ENCODE measurements around the gene UBE2J2.

Gene UBE2J2

GRCh38 chr1:1272341-1273208, 1.1 kb downstream of the UBE2J2 start:
- DNase-seq = no peak
- no peak overlapping the region for H2AFZ ChIP-seq (ENCODE audit: low read depth, low read length)
- H3K36me3 ChIP-seq (ENCODE audit: control insufficient read depth in 1 of 2, insufficient read depth in 2 of 2, low read depth in 1 of 2, low read length in 2 of 2) = peaks cover 14 to 29% of the 10 kb centered on the region in 2 experiments
- H3K9ac ChIP-seq (ENCODE audit: low read length) = peak overlapping the region; percentile 95
- H3K14ac ChIP-seq (ENCODE audit: low read length in 2 of 2) = peak overlapping the region in 1 of 2 experiments; percentile 56
- peak overlapping the region; percentile 85 for H2BK5ac ChIP-seq (ENCODE audit: low read depth, low read length, poor library complexity, severe bottlenecking)
- H4K91ac ChIP-seq (ENCODE audit: low read length) = peak overlapping the region; percentile 92
- 58% methylated on average over 43 of the region's 43 CpGs for WGBS
- no peak overlapping the region for H2BK120ac ChIP-seq (ENCODE audit: low read depth, low read length)
- peak overlapping the region; percentile 89 for H3K4me2 ChIP-seq (ENCODE audit: low read length, poor library complexity, severe bottlenecking)
- H4K8ac ChIP-seq (ENCODE audit: low read length) = no peak overlapping the region
- peak overlapping the region; percentile 94 to 95 for H3K18ac ChIP-seq (ENCODE audit: low read depth in 1 of 2, low read length in 2 of 2)
- peaks cover 56% of the 10 kb centered on the region for H3K4me1 ChIP-seq (ENCODE audit: control insufficient read depth, insufficient read depth, low read depth, low read length)
- peak overlapping the region; percentile 2 for H3K27ac ChIP-seq (ENCODE audit: low read length, poor library complexity, severe bottlenecking)
- H3K27me3 ChIP-seq (ENCODE audit: control insufficient read depth in 1 of 2, insufficient read depth in 1 of 2, low read length in 2 of 2) = no peaks in the 10 kb centered on the region
- H3K4ac ChIP-seq (ENCODE audit: low read depth in 1 of 2, low read length in 2 of 2) = peak overlapping the region; percentile 81 to 90
- peaks cover 12% of the 10 kb centered on the region for H3K79me1 ChIP-seq (replicated peaks; ENCODE audit: low read length, poor library complexity, severe bottlenecking)
- no peaks in the 10 kb centered on the region for H3K9me3 ChIP-seq (ENCODE audit: control insufficient read depth, low read length)
- H2AK5ac ChIP-seq (ENCODE audit: low read length, severe bottlenecking) = peak overlapping the region; percentile 50
- no peak overlapping the region for H2BK15ac ChIP-seq (ENCODE audit: low read depth, poor library complexity, severe bottlenecking)
- peak overlapping the region; percentile 97 to 99 for H3K4me3 ChIP-seq (ENCODE audit: insufficient read depth in 1 of 2, low read depth in 1 of 2, low read length in 2 of 2)
- peak overlapping the region in 1 of 2 experiments; percentile 91 for H3K23ac ChIP-seq (ENCODE audit: low read length in 2 of 2)
- H2BK12ac ChIP-seq (ENCODE audit: low read length in 2 of 2) = no peak overlapping the region

DNA sequence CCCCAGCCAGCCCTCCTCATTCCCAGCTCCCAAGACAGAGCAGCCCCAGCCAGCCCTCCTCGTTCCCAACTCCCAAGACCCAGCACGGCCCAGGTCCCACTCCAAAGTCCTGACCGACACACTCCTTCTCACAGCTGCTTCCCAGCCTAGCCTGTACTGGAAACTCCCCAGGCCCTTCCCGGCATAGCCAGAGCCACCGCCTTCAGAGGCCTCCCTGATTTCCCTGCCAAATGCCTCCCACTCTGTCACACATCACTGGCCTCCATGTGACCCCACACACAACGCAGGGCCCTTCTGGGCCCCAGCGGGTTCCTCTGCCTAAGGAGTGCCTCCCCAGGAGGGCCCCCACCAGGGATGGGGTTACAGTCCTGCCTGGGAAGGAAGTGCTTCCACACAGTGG, 2.8 kb downstream of the UBE2J2 start:
- Histone ChIP-seq H2BK15ac (ENCODE audit: low read depth, poor library complexity, severe bottlenecking) (peak overlapping the region; percentile 54), H3K23ac (ENCODE audit: low read length in 2 of 2) (no peak overlapping the region), H4K91ac (ENCODE audit: low read length) (no peak overlapping the region), H2BK120ac (ENCODE audit: low read depth, low read length) (no peak overlapping the region), H3K9me3 (ENCODE audit: control insufficient read depth, low read length) (no peaks in the 10 kb centered on the region), H3K4me1 (ENCODE audit: control insufficient read depth, insufficient read depth, low read depth, low read length) (peaks cover 59% of the 10 kb centered on the region), H3K27me3 (ENCODE audit: control insufficient read depth in 1 of 2, insufficient read depth in 1 of 2, low read length in 2 of 2) (no peaks in the 10 kb centered on the region), H3K4ac (ENCODE audit: low read depth in 1 of 2, low read length in 2 of 2) (no peak overlapping the region), H2AFZ (ENCODE audit: low read depth, low read length) (no peak overlapping the region), H3K4me3 (ENCODE audit: insufficient read depth in 1 of 2, low read depth in 1 of 2, low read length in 2 of 2) (peak overlapping the region in 1 of 2 experiments; percentile 41), H2AK5ac (ENCODE audit: low read length, severe bottlenecking) (peak overlapping the region; percentile 86), H3K9ac (ENCODE audit: low read length) (peak overlapping the region; percentile 68), H3K27ac (ENCODE audit: low read length, poor library complexity, severe bottlenecking) (peak overlapping the region; percentile 79), H3K79me1 (replicated peaks; ENCODE audit: low read length, poor library complexity, severe bottlenecking) (peaks cover 14% of the 10 kb centered on the region), H3K18ac (ENCODE audit: low read depth in 1 of 2, low read length in 2 of 2) (no peak overlapping the region), H3K36me3 (ENCODE audit: control insufficient read depth in 1 of 2, insufficient read depth in 2 of 2, low read depth in 1 of 2, low read length in 2 of 2) (peaks cover 23 to 38% of the 10 kb centered on the region in 2 experiments), H3K14ac (ENCODE audit: low read length in 2 of 2) (no peak overlapping the region), H3K4me2 (ENCODE audit: low read length, poor library complexity, severe bottlenecking) (peak overlapping the region; percentile 58), H2BK12ac (ENCODE audit: low read length in 2 of 2) (no peak overlapping the region), H2BK5ac (ENCODE audit: low read depth, low read length, poor library complexity, severe bottlenecking) (peak overlapping the region; percentile 61), H4K8ac (ENCODE audit: low read length) (peak overlapping the region; percentile 30)
- 98% methylated on average over 7 of the region's 7 CpGs for WGBS
- no peak for DNase-seq

DNA sequence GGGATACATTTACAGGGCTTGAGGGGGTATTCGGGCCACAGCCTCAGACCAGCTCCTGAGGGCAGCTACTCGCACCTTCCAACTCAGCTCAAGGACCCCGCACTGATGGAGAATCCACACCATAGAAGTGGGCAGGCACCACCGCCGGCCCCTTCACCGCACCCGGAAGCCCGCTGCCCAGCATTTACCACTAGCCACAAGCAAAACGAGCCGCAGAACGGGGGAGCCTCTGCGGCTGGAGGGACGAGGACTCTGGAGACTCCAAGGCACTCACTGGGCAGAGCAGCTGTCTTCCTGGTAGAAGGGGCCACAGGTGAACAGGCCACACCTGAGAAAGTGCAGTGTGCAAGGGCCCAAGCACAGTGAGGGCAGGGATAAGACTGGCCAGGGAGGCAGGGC, 5.4 kb downstream of the UBE2J2 start:
- Histone ChIP-seq H3K36me3 (ENCODE audit: control insufficient read depth in 1 of 2, insufficient read depth in 2 of 2, low read depth in 1 of 2, low read length in 2 of 2) (peaks cover 42 to 45% of the 10 kb centered on the region in 2 experiments), H3K79me1 (replicated peaks; ENCODE audit: low read length, poor library complexity, severe bottlenecking) (peaks cover 2% of the 10 kb centered on the region), H3K14ac (ENCODE audit: low read length in 2 of 2) (no peak overlapping the region), H2AK5ac (ENCODE audit: low read length, severe bottlenecking) (no peak overlapping the region), H2BK12ac (ENCODE audit: low read length in 2 of 2) (no peak overlapping the region), H3K4me3 (ENCODE audit: insufficient read depth in 1 of 2, low read depth in 1 of 2, low read length in 2 of 2) (no peak overlapping the region), H3K9me3 (ENCODE audit: control insufficient read depth, low read length) (no peaks in the 10 kb centered on the region), H3K4ac (ENCODE audit: low read depth in 1 of 2, low read length in 2 of 2) (no peak overlapping the region), H2AFZ (ENCODE audit: low read depth, low read length) (no peak overlapping the region), H3K9ac (ENCODE audit: low read length) (no peak overlapping the region), H3K23ac (ENCODE audit: low read length in 2 of 2) (peak overlapping the region in 1 of 2 experiments; percentile 14), H4K91ac (ENCODE audit: low read length) (no peak overlapping the region), H2BK5ac (ENCODE audit: low read depth, low read length, poor library complexity, severe bottlenecking) (no peak overlapping the region), H2BK120ac (ENCODE audit: low read depth, low read length) (no peak overlapping the region), H4K8ac (ENCODE audit: low read length) (no peak overlapping the region), H3K27me3 (ENCODE audit: control insufficient read depth in 1 of 2, insufficient read depth in 1 of 2, low read length in 2 of 2) (no peaks in the 10 kb centered on the region), H3K18ac (ENCODE audit: low read depth in 1 of 2, low read length in 2 of 2) (no peak overlapping the region), H3K4me1 (ENCODE audit: control insufficient read depth, insufficient read depth, low read depth, low read length) (peaks cover 54% of the 10 kb centered on the region), H3K27ac (ENCODE audit: low read length, poor library complexity, severe bottlenecking) (no peak overlapping the region), H2BK15ac (ENCODE audit: low read depth, poor library complexity, severe bottlenecking) (no peak overlapping the region), H3K4me2 (ENCODE audit: low read length, poor library complexity, severe bottlenecking) (no peak overlapping the region)
- WGBS = 98% methylated on average over 13 of the region's 13 CpGs
- no peak for DNase-seq

GRCh38 chr1:1267488-1268283, 6.0 kb downstream of the UBE2J2 start:
- H3K18ac ChIP-seq (ENCODE audit: low read depth in 1 of 2, low read length in 2 of 2) = no peak overlapping the region
- no peak overlapping the region for H2BK15ac ChIP-seq (ENCODE audit: low read depth, poor library complexity, severe bottlenecking)
- peaks cover 52% of the 10 kb centered on the region for H3K4me1 ChIP-seq (ENCODE audit: control insufficient read depth, insufficient read depth, low read depth, low read length)
- no peak overlapping the region for H3K4me3 ChIP-seq (ENCODE audit: insufficient read depth in 1 of 2, low read depth in 1 of 2, low read length in 2 of 2)
- H3K27me3 ChIP-seq (ENCODE audit: control insufficient read depth in 1 of 2, insufficient read depth in 1 of 2, low read length in 2 of 2) = no peaks in the 10 kb centered on the region
- no peak overlapping the region for H3K4ac ChIP-seq (ENCODE audit: low read depth in 1 of 2, low read length in 2 of 2)
- DNase-seq = no peak
- WGBS = 96% methylated on average over 39 of the region's 39 CpGs
- peaks cover 43 to 51% of the 10 kb centered on the region in 2 experiments for H3K36me3 ChIP-seq (ENCODE audit: control insufficient read depth in 1 of 2, insufficient read depth in 2 of 2, low read depth in 1 of 2, low read length in 2 of 2)
- H2BK12ac ChIP-seq (ENCODE audit: low read length in 2 of 2) = no peak overlapping the region
- H2BK5ac ChIP-seq (ENCODE audit: low read depth, low read length, poor library complexity, severe bottlenecking) = no peak overlapping the region
- H4K8ac ChIP-seq (ENCODE audit: low read length) = no peak overlapping the region
- no peak overlapping the region for H3K27ac ChIP-seq (ENCODE audit: low read length, poor library complexity, severe bottlenecking)
- H3K9me3 ChIP-seq (ENCODE audit: control insufficient read depth, low read length) = no peaks in the 10 kb centered on the region
- H3K9ac ChIP-seq (ENCODE audit: low read length) = no peak overlapping the region
- no peak overlapping the region for H2AFZ ChIP-seq (ENCODE audit: low read depth, low read length)
- no peak overlapping the region for H2BK120ac ChIP-seq (ENCODE audit: low read depth, low read length)
- H4K91ac ChIP-seq (ENCODE audit: low read length) = no peak overlapping the region
- peaks cover 7% of the 10 kb centered on the region for H3K79me1 ChIP-seq (replicated peaks; ENCODE audit: low read length, poor library complexity, severe bottlenecking)
- no peak overlapping the region for H2AK5ac ChIP-seq (ENCODE audit: low read length, severe bottlenecking)
- no peak overlapping the region for H3K23ac ChIP-seq (ENCODE audit: low read length in 2 of 2)
- no peak overlapping the region for H3K4me2 ChIP-seq (ENCODE audit: low read length, poor library complexity, severe bottlenecking)
- no peak overlapping the region for H3K14ac ChIP-seq (ENCODE audit: low read length in 2 of 2)
